Lower leg skin (tissue), 3 donors: ENCODE measurements around the gene KIF18B.

Experiments
- CTCF ChIP-seq, 3 donors: fragments of 450-650 bp; IDR thresholded peaks; one replicate each; pipeline ENCODE4 v1.5.1; 2016; ENCODE audit warnings: antibody characterized with exemption in 3 of 3, mild to moderate bottlenecking in 3 of 3, moderate library complexity in 2 of 3
- POLR2A ChIP-seq, 2 donors: fragments of 450-650 bp; IDR thresholded peaks; one replicate each; pipeline ENCODE4 v1.6.1; 2016 to 2017; ENCODE audit warnings: antibody characterized with exemption in 2 of 2, mild to moderate bottlenecking in 1 of 2, moderate library complexity in 1 of 2

- TF ChIP-seq POLR2A (IDR thresholded peaks at IDR 0.05): no peak
- TF ChIP-seq CTCF (IDR thresholded peaks at IDR 0.05): no peak
These were observed 6.8 kb downstream of the KIF18B start for GRCh38 chr17:44940768-44941167.
